OCI-LY7 (cell line): ENCODE measurements around the gene DRD4.

ENCODE experiments used
- EZH2phosphoT487 ChIP-seq: fragments of 200-600 bp; sonication (generic); IDR thresholded peaks from 2 replicates; pipeline ENCODE4 v1.6.1; 2018; ENCODE audit warnings: low read depth, borderline replicate concordance, mild to moderate bottlenecking, mixed run types, antibody characterized with exemption, low read length, moderate library complexity, mixed read lengths
- TF ChIP-seq, protein P1 (sequence below): fragments of 200-600 bp; sonication (generic); conservative IDR thresholded peaks from 2 replicates; pipeline ENCODE4 v1.5.1; 2014; ENCODE audit warnings: mild to moderate bottlenecking, antibody characterized with exemption, low read length, moderate library complexity, mixed read lengths

DNA sequence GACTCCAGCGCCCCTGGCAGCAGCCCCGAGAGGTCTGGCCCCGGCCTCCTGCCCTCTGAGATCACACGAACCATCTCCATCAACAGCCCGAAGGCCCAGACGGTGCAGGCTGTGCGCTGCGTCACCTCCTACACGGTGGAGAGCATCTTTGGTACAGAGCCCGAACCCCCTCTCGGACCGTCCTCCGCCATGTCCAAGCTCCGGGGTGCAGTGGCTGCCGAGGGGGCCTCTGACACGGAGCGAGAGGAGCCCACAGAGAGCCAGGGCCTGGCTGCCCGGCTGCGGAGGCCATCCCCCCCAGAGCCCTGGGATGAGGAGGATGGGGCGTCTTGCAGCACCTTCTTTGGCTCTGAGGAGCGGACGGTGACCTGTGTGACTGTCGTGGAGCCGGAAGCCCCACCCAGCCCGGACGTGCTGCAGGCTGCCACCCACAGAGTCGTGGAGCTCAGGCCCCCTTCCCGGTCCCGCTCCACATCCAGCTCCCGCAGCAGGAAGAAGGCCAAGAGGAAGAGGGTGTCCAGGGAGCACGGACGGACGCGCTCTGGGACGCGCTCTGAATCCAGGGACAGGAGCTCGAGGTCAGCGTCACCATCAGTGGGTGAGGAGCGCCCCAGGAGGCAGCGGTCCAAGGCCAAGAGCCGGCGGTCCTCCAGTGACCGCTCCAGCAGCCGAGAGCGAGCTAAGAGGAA lies 29.0 kb upstream of the DRD4 start:
- TF ChIP-seq, protein P1, sequence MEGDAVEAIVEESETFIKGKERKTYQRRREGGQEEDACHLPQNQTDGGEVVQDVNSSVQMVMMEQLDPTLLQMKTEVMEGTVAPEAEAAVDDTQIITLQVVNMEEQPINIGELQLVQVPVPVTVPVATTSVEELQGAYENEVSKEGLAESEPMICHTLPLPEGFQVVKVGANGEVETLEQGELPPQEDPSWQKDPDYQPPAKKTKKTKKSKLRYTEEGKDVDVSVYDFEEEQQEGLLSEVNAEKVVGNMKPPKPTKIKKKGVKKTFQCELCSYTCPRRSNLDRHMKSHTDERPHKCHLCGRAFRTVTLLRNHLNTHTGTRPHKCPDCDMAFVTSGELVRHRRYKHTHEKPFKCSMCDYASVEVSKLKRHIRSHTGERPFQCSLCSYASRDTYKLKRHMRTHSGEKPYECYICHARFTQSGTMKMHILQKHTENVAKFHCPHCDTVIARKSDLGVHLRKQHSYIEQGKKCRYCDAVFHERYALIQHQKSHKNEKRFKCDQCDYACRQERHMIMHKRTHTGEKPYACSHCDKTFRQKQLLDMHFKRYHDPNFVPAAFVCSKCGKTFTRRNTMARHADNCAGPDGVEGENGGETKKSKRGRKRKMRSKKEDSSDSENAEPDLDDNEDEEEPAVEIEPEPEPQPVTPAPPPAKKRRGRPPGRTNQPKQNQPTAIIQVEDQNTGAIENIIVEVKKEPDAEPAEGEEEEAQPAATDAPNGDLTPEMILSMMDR = no peak
- no peak for TF ChIP-seq EZH2phosphoT487
